Mesendoderm (in vitro differentiated cells): Measurements from ENCODE around the gene FSTL5.

Source experiments
- DNase-seq: peaks from one replicate; pipeline ENCODE4 v3.0.0; 2013
- H2AK5ac ChIP-seq: 2 replicates; pipeline ENCODE4 v1.6.1; 2013; ENCODE audit warnings: low read length, inconsistent platforms
- H2BK120ac ChIP-seq: 2 replicates; pipeline ENCODE4 v1.6.1; 2013; ENCODE audit warnings: low read depth, mild to moderate bottlenecking, low read length, moderate library complexity, mixed read lengths
- H2BK15ac ChIP-seq: replicated peaks from 2 replicates; pipeline ENCODE4 v1.6.1; 2013; ENCODE audit warnings: low read depth, mild to moderate bottlenecking, moderate library complexity
- H2BK5ac ChIP-seq: 2 replicates; pipeline ENCODE4 v1.6.1; 2013; ENCODE audit warnings: low read length, inconsistent platforms
- H3K18ac ChIP-seq: 2 replicates; pipeline ENCODE4 v1.6.1; 2013; ENCODE audit warnings: mild to moderate bottlenecking, low read length, mixed read lengths
- H3K23ac ChIP-seq: one replicate; pipeline ENCODE4 v1.6.1; 2013; ENCODE audit warnings: low read length
- H3K27ac ChIP-seq: 2 replicates; pipeline ENCODE4 v1.5.1; 2013; ENCODE audit warnings: low read depth, mild to moderate bottlenecking, inconsistent platforms, low read length, moderate library complexity
- H3K27me3 ChIP-seq: 2 replicates; pipeline ENCODE4 v1.6.1; 2013; ENCODE audit warnings: low read length, control low read depth, mild to moderate bottlenecking, inconsistent platforms; ENCODE audit not compliant: insufficient read depth, poor library complexity
- H3K36me3 ChIP-seq: 2 replicates; pipeline ENCODE4 v1.6.1; 2013; ENCODE audit warnings: low read length, inconsistent platforms; ENCODE audit not compliant: control insufficient read depth, insufficient read depth
- H3K4ac ChIP-seq: one replicate; pipeline ENCODE4 v1.6.1; 2013; ENCODE audit warnings: low read depth, mild to moderate bottlenecking, low read length, moderate library complexity
- H3K4me1 ChIP-seq: 2 replicates; pipeline ENCODE4 v1.6.1; 2013; ENCODE audit warnings: low read depth, low read length, inconsistent platforms; ENCODE audit not compliant: control insufficient read depth
- H3K4me2 ChIP-seq: 2 replicates; pipeline ENCODE4 v1.6.1; 2013; ENCODE audit warnings: low read length
- H3K4me3 ChIP-seq: 2 replicates; pipeline ENCODE4 v1.5.1; 2013; ENCODE audit warnings: mild to moderate bottlenecking, low read length
- H3K56ac ChIP-seq: one replicate; pipeline ENCODE4 v1.6.1; 2013; ENCODE audit warnings: low read length
- H3K79me1 ChIP-seq: 2 replicates; pipeline ENCODE4 v1.6.1; 2013; ENCODE audit warnings: low read length, inconsistent platforms
- H3K79me2 ChIP-seq: 2 replicates; pipeline ENCODE4 v1.6.1; 2013; ENCODE audit warnings: mild to moderate bottlenecking, low read length; ENCODE audit not compliant: control insufficient read depth, insufficient read depth
- H3K9ac ChIP-seq: 2 replicates; pipeline ENCODE4 v1.6.1; 2013; ENCODE audit warnings: low read length, inconsistent platforms
- H4K5ac ChIP-seq: one replicate; pipeline ENCODE4 v1.6.1; 2013; ENCODE audit warnings: low read length
- H4K8ac ChIP-seq: one replicate; pipeline ENCODE4 v1.6.1; 2013; ENCODE audit warnings: low read depth, mild to moderate bottlenecking, control low read depth, low read length, moderate library complexity
- WGBS: extraction: QIAGEN DNeasy Blood & Tissue Kit; methylation state at CpG from one replicate; pipeline ENCODE4 v1.1.7; 2013; ENCODE audit warnings: low lambda C conversion rate, missing lambda C conversion rate; ENCODE audit not compliant: insufficient coverage; ENCODE audit errors: extremely low coverage; 5-methylcytosine and 5-hydroxymethylcytosine counted together

Gene FSTL5

GRCh38 chr4:161813889-161814288, 349.9 kb downstream of the FSTL5 start:
- Histone ChIP-seq H4K5ac (no peak overlapping the region), H3K27ac (no peak overlapping the region), H3K23ac (no peak overlapping the region), H4K8ac (no peak overlapping the region), H3K18ac (no peak overlapping the region), H3K27me3 (no peaks in the 10 kb centered on the region), H3K79me1 (no peaks in the 10 kb centered on the region), H3K4me3 (no peak overlapping the region), H3K4ac (no peak overlapping the region), H3K56ac (no peak overlapping the region), H3K4me2 (no peak overlapping the region), H3K36me3 (no peaks in the 10 kb centered on the region), H3K4me1 (no peaks in the 10 kb centered on the region), H2AK5ac (no peak overlapping the region), H2BK120ac (no peak overlapping the region), H3K79me2 (no peaks in the 10 kb centered on the region), H3K9ac (no peak overlapping the region), H2BK5ac (no peak overlapping the region), H2BK15ac (no peak overlapping the region)
- DNase-seq, result no peak

GRCh38 chr4:161813389-161813788, 350.4 kb downstream of the FSTL5 start:
- H3K4me2 ChIP-seq, result no peak overlapping the region
- H3K36me3 ChIP-seq, result no peaks in the 10 kb centered on the region
- H3K18ac ChIP-seq, result no peak overlapping the region
- H3K4me3 ChIP-seq, result no peak overlapping the region
- H3K56ac ChIP-seq, result no peak overlapping the region
- no peaks in the 10 kb centered on the region for H3K4me1 ChIP-seq
- H3K4ac ChIP-seq, result no peak overlapping the region
- H2BK15ac ChIP-seq, result no peak overlapping the region
- no peaks in the 10 kb centered on the region for H3K79me2 ChIP-seq
- no peak overlapping the region for H2BK5ac ChIP-seq
- H2BK120ac ChIP-seq, result no peak overlapping the region
- no peak overlapping the region for H4K8ac ChIP-seq
- H3K79me1 ChIP-seq, result no peaks in the 10 kb centered on the region
- no peak overlapping the region for H2AK5ac ChIP-seq
- H3K23ac ChIP-seq, result no peak overlapping the region
- H3K9ac ChIP-seq, result no peak overlapping the region
- DNase-seq, result no peak
- H4K5ac ChIP-seq, result no peak overlapping the region
- no peaks in the 10 kb centered on the region for H3K27me3 ChIP-seq
- H3K27ac ChIP-seq, result no peak overlapping the region
- WGBS, result no CpG with 5 or more reads among the region's 5 CpGs

- no peak for DNase-seq
- H3K23ac ChIP-seq, result no peak overlapping the region
- no peak overlapping the region for H3K27ac ChIP-seq
- H3K4me1 ChIP-seq, result no peaks in the 10 kb centered on the region
- H2BK120ac ChIP-seq, result no peak overlapping the region
- H2AK5ac ChIP-seq, result no peak overlapping the region
- H2BK5ac ChIP-seq, result no peak overlapping the region
- H2BK15ac ChIP-seq, result no peak overlapping the region
- WGBS, result no CpG with 5 or more reads among the region's 2 CpGs
- no peak overlapping the region for H3K4me2 ChIP-seq
- no peak overlapping the region for H3K4me3 ChIP-seq
- H3K79me1 ChIP-seq, result no peaks in the 10 kb centered on the region
- no peak overlapping the region for H3K56ac ChIP-seq
- H3K79me2 ChIP-seq, result no peaks in the 10 kb centered on the region
- H3K18ac ChIP-seq, result no peak overlapping the region
- H3K27me3 ChIP-seq, result no peaks in the 10 kb centered on the region
- no peak overlapping the region for H4K5ac ChIP-seq
- no peak overlapping the region for H3K9ac ChIP-seq
- H3K4ac ChIP-seq, result no peak overlapping the region
- H3K36me3 ChIP-seq, result no peaks in the 10 kb centered on the region
- no peak overlapping the region for H4K8ac ChIP-seq
Measured at GRCh38 chr4:161803171-161803570, 360.6 kb downstream of the FSTL5 start.

- Histone ChIP-seq H2BK15ac (no peak overlapping the region), H3K27me3 (no peaks in the 10 kb centered on the region), H4K5ac (no peak overlapping the region), H3K4me1 (no peaks in the 10 kb centered on the region), H3K4me3 (no peak overlapping the region), H3K9ac (no peak overlapping the region), H3K23ac (no peak overlapping the region), H3K27ac (no peak overlapping the region), H3K4ac (no peak overlapping the region), H3K56ac (no peak overlapping the region), H4K8ac (no peak overlapping the region), H3K79me2 (no peaks in the 10 kb centered on the region), H3K79me1 (no peaks in the 10 kb centered on the region), H2BK5ac (no peak overlapping the region), H3K36me3 (no peaks in the 10 kb centered on the region), H3K18ac (no peak overlapping the region), H2BK120ac (no peak overlapping the region), H3K4me2 (no peak overlapping the region), H2AK5ac (no peak overlapping the region)
- DNase-seq, result no peak
- no CpG with 5 or more reads among the region's 3 CpGs for WGBS
Measured at GRCh38 chr4:161799710-161800109, 364.1 kb downstream of the FSTL5 start.

- H3K18ac ChIP-seq, result no peak overlapping the region
- H3K4me2 ChIP-seq, result no peak overlapping the region
- DNase-seq, result no peak
- H3K4me1 ChIP-seq, result no peaks in the 10 kb centered on the region
- H3K56ac ChIP-seq, result no peak overlapping the region
- no peak overlapping the region for H3K4me3 ChIP-seq
- H3K9ac ChIP-seq, result no peak overlapping the region
- no peaks in the 10 kb centered on the region for H3K79me1 ChIP-seq
- H2BK120ac ChIP-seq, result no peak overlapping the region
- H4K8ac ChIP-seq, result no peak overlapping the region
- H2BK15ac ChIP-seq, result no peak overlapping the region
- H3K23ac ChIP-seq, result no peak overlapping the region
- no peak overlapping the region for H3K4ac ChIP-seq
- H4K5ac ChIP-seq, result no peak overlapping the region
- H3K36me3 ChIP-seq, result no peaks in the 10 kb centered on the region
- no peak overlapping the region for H2BK5ac ChIP-seq
- H3K27ac ChIP-seq, result no peak overlapping the region
- no peak overlapping the region for H2AK5ac ChIP-seq
- WGBS, result no CpG with 5 or more reads among the region's 4 CpGs
- no peaks in the 10 kb centered on the region for H3K79me2 ChIP-seq
- no peaks in the 10 kb centered on the region for H3K27me3 ChIP-seq
Measured at GRCh38 chr4:161792991-161793390, 370.8 kb downstream of the FSTL5 start.

GRCh38 chr4:161791796-161792556, 371.8 kb downstream of the FSTL5 start:
- H2BK5ac ChIP-seq, result no peak overlapping the region
- DNase-seq, result no peak
- no peak overlapping the region for H3K4ac ChIP-seq
- no peaks in the 10 kb centered on the region for H3K4me1 ChIP-seq
- H2AK5ac ChIP-seq, result no peak overlapping the region
- H3K4me3 ChIP-seq, result no peak overlapping the region
- H2BK15ac ChIP-seq, result no peak overlapping the region
- H3K9ac ChIP-seq, result no peak overlapping the region
- H3K4me2 ChIP-seq, result no peak overlapping the region
- no peak overlapping the region for H3K56ac ChIP-seq
- H3K18ac ChIP-seq, result no peak overlapping the region
- H3K36me3 ChIP-seq, result no peaks in the 10 kb centered on the region
- no peak overlapping the region for H3K23ac ChIP-seq
- H3K27me3 ChIP-seq, result no peaks in the 10 kb centered on the region
- H4K8ac ChIP-seq, result no peak overlapping the region
- no peak overlapping the region for H3K27ac ChIP-seq
- no peak overlapping the region for H2BK120ac ChIP-seq
- WGBS, result no CpG with 5 or more reads among the region's 13 CpGs
- H3K79me1 ChIP-seq, result no peaks in the 10 kb centered on the region
- no peak overlapping the region for H4K5ac ChIP-seq
- H3K79me2 ChIP-seq, result no peaks in the 10 kb centered on the region
